Mesodermal cell (in vitro differentiated cells): ENCODE data around the gene CKAP2L.

Experiments
- H3K27ac ChIP-seq: 2 replicates; pipeline ENCODE4 v1.7.0; 2013; ENCODE audit warnings: mild to moderate bottlenecking, low read depth, low read length, moderate library complexity; ENCODE audit not compliant: severe bottlenecking
- H3K36me3 ChIP-seq: 2 replicates; pipeline ENCODE4 v1.7.1; 2013; ENCODE audit warnings: mild to moderate bottlenecking, low read length, moderate library complexity; ENCODE audit not compliant: control insufficient read depth, insufficient read depth
- H3K4me1 ChIP-seq: one replicate; pipeline ENCODE4 v1.7.1; 2013; ENCODE audit warnings: mild to moderate bottlenecking, low read length; ENCODE audit not compliant: insufficient read depth, control insufficient read depth, poor library complexity, severe bottlenecking
- H3K4me3 ChIP-seq: 2 replicates; pipeline ENCODE4 v1.7.0; 2013; ENCODE audit warnings: low read length, control low read depth, mild to moderate bottlenecking; ENCODE audit not compliant: insufficient read depth, poor library complexity, severe bottlenecking; ENCODE audit errors: extremely low read depth
- H3K9me3 ChIP-seq: 2 replicates; pipeline ENCODE4 v1.7.1; 2013; ENCODE audit warnings: mild to moderate bottlenecking, low read length, moderate library complexity; ENCODE audit not compliant: control insufficient read depth
- WGBS, 2 experiments: methylation state at CpG; one replicate each; pipeline ENCODE4 v1.1.5; 2013; ENCODE audit warnings: missing lambda C conversion rate in 2 of 2; ENCODE audit not compliant: insufficient coverage in 2 of 2; 5-methylcytosine and 5-hydroxymethylcytosine counted together

Gene CKAP2L

DNA sequence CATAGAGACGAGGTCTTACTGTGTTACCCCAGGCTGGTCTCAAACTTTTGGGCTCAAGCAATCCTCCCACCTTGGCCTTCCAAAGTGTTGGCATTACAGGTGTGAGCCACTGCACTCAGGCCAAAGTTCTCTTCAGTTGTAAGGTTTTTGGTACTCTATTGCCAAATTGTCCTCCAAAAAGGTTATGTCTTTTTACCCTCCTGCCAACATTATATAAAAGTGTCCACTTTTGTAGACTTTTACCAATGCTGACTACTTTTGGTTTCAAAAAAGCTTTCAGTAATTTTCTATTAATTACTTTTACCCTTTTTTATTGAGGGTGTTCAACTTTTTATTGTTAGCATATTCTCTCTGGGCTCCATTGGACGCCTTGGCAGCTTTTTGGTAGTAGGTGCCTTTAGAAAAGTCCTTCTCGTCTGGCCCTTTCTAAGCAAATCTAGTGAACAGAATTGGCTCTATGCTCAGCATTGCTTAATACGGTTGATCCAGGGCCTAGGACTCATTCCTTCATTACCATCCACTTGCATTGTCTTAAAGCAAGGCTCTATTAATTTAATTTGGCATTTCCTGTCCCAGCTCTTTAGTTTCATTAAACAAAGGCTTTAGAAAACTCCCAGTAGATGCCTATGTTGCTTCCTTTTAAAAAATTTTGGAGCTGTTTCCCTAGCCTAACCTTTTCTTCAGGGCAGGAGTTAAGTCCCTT, 36.6 kb upstream of the CKAP2L start:
- Histone ChIP-seq H3K9me3 (no peaks in the 10 kb centered on the region), H3K4me1 (peaks cover 10% of the 10 kb centered on the region), H3K27ac (no peak overlapping the region), H3K4me3 (no peak overlapping the region), H3K36me3 (no peaks in the 10 kb centered on the region)
- WGBS, 2 experiments = 68 to 95% methylated on average over 3 of the region's 4 CpGs

DNA sequence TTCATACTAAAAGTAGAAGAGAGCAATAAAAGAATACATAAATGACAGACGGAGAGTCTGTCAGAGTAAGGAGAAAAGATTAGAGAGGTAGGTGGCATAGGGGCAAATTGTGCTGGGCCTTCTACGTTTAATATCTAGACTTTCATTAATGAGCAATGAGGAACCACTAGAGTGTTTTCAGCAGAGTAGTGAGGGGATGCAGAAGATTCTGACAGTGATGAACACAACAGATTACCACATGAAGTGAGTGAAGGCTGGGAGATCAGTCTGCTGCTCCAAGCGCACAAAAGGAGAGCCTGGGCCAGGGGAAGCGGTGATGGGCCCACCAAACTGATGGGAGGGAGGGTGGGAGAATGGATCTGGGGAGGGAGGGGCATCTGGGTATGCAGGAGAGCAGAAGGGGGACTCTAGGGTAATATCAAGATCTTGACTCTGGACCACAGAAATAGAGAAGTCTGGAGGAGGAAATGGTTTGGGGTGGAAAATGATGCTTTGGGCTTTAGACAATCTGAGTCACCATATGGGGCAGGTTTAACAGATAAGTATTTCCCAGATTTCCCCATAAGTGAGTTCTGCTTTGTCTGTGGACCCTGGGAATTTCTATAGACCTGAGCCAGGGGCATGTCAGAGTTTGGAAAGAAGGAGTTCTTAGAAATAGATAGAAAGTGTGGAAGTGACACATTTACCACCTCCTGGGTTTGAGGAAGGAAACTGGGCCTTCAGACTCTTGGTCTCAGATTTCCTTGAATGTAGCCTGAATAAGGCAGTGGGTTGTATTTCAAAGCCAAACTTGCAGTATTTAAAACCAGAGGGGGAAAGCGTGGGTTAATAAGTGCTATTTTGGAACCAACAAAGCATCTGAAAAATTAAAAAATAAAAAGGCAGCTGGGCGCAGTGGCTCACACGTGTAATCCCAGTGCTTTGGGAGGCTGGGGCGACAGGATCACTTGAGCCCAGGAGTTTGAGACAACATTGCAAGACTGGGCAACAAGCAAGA, 34.9 kb upstream of the CKAP2L start:
- Histone ChIP-seq H3K27ac (no peak overlapping the region), H3K4me3 (no peak overlapping the region), H3K36me3 (no peaks in the 10 kb centered on the region), H3K9me3 (no peaks in the 10 kb centered on the region), H3K4me1 (peaks cover 6% of the 10 kb centered on the region)
- 95% methylated on average over 4 to 6 of the region's 8 CpGs for WGBS, 2 experiments

DNA sequence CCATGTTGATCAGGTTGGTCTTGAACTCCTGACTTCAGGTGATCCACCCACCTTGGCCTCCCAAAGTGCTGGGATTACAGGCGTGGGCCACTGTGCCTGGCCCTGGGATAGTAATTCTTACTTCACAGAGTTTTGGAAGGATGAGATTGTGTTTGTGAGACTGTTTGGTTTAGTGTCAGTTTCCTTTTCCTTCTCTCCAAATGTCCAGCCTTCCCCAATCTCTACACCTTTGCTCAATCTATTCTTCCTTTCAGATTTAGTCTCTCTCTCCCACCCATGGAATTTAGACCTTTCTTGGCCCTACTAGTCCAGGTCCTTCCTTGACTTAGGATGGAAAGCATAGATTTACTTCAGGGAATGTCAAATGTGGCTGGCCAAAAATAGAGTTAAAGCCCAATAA, 32.1 kb upstream of the CKAP2L start:
- no peak overlapping the region for H3K4me3 ChIP-seq
- no peaks in the 10 kb centered on the region for H3K36me3 ChIP-seq
- no peak overlapping the region for H3K27ac ChIP-seq
- H3K9me3 ChIP-seq = no peaks in the 10 kb centered on the region
- H3K4me1 ChIP-seq = peaks cover 4% of the 10 kb centered on the region
- WGBS, 2 experiments = no CpG with 5 or more reads among the region's 1 CpG

DNA sequence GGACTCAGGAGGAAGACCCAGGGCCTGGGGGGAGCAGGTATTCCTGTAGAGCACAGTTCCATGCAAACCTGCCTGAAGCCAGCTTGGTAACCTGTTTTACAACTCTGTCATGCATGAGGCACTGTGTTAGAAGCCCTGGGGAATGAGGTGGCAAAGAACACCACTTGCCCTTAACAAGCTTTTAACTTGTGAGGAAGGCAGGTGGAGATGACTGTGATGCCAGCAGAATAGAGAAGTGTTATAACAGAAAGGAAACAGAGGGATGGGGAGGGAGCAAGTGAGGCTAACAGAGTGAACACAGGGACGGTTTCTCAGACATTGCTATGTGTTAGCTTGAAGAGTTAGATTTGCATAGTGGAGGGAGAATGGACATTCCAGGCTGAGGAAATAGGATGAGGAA, 31.4 kb upstream of the CKAP2L start:
- Histone ChIP-seq H3K4me3 (no peak overlapping the region), H3K9me3 (no peaks in the 10 kb centered on the region), H3K27ac (no peak overlapping the region), H3K4me1 (peaks cover 4% of the 10 kb centered on the region), H3K36me3 (no peaks in the 10 kb centered on the region)
- 64 to 83% methylated on average over 1 of the region's 1 CpG for WGBS, 2 experiments

DNA sequence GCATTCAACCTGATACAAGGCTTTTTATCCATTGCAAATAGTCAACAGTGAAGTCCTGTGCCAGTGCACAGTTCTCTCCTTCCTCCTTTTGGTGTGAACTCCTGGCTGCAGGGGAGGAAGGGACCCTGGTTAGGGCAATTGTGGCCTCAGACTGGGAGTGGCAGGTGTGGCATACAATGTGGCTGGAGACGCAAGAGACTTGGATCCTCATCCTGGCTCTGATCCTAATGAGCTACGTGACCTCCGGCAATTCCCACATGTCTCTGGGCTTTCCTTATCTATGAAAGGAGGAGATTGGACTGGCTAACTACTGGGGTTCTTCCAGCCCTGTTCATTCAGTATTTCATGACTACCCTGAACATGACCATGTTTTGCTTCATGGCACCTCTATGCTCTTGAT, 30.4 kb upstream of the CKAP2L start:
- WGBS, 2 experiments = 90 to 95% methylated on average over 3 of the region's 3 CpGs
- H3K4me1 ChIP-seq = peaks cover 4% of the 10 kb centered on the region
- no peaks in the 10 kb centered on the region for H3K36me3 ChIP-seq
- H3K27ac ChIP-seq = no peak overlapping the region
- no peak overlapping the region for H3K4me3 ChIP-seq
- no peaks in the 10 kb centered on the region for H3K9me3 ChIP-seq

DNA sequence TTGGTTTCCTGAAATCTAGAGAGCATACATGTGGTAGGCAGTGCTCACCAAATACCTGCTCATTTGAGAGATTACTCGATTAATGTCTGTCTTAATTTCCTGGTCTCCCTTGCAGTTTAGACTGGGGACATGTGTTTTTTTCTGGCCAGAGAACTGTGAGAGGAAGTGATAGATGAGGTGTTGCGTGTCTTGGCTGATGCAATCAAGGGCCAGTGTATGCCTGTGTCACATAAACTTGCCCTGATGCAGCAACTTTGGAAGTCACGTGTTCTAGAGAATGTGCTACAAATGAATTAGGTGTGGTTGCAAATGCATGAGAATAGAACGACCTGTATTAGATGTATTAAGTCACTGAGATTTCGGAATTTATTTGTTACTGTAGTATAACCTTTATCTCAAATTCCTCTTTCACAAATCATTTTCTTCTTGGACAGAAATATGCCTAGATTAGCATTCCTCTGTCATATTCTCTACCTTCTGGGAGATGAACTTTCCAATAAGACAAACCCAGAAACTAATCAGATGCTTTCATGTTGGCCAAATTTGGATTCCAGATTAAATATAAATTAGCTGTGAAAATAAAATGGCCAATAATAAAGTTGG, 29.8 kb upstream of the CKAP2L start:
- no peaks in the 10 kb centered on the region for H3K36me3 ChIP-seq
- WGBS, 2 experiments = 93 to 100% methylated on average over 3 of the region's 5 CpGs
- H3K4me3 ChIP-seq = no peak overlapping the region
- H3K4me1 ChIP-seq = peaks cover 4% of the 10 kb centered on the region
- H3K9me3 ChIP-seq = no peaks in the 10 kb centered on the region
- H3K27ac ChIP-seq = no peak overlapping the region

DNA sequence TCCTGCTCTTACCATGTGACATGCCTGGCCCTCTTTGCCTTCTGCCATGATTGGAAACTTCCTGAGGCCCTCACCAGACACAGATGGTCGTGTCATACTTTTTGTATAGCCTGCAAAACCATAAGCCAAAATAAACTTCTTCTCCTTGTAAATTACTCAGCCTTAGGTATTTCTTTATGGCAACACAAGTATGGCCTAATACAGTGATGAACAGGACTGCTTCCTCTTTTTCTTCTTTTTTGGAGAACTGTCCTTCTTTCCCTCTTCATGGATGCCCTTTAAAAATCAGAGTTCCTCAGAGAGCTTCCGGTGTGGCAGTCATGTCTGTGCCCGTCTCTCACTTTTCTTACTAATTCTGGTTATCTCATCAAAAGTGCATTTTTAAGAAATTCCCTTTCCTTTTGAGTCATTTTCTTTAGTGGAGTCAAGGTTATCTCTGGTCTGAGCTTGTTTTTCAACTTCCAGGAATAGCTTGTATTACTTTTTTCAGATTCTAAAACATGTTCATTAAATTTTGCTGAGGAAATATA, 29.1 kb upstream of the CKAP2L start:
- 92 to 100% methylated on average over 1 to 3 of the region's 3 CpGs for WGBS, 2 experiments
- no peaks in the 10 kb centered on the region for H3K9me3 ChIP-seq
- H3K27ac ChIP-seq = no peak overlapping the region
- H3K4me3 ChIP-seq = no peak overlapping the region
- no peaks in the 10 kb centered on the region for H3K36me3 ChIP-seq
- peaks cover 4% of the 10 kb centered on the region for H3K4me1 ChIP-seq

DNA sequence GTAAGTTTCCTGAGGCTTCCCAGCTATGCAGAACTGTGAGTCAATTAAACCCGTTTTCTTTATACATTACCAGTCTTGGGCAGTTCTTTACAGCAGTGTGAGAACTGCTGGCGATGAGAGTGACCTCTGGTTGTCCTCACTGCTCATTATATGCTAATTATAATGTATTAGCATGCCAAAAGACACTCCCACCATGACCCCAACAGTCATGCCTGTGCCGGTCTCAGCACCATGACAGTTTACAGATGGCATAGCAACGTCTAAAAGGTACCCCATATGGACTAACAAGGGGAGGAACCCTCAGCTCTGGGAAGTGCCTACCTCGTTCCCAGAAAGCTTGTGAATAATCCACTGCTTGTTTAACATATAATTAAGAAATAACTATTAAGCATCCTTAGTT, 28.0 kb upstream of the CKAP2L start:
- Histone ChIP-seq H3K27ac (no peak overlapping the region), H3K4me3 (no peak overlapping the region), H3K9me3 (no peaks in the 10 kb centered on the region), H3K4me1 (peaks cover 4% of the 10 kb centered on the region), H3K36me3 (no peaks in the 10 kb centered on the region)
- 60 to 100% methylated on average over 1 of the region's 5 CpGs for WGBS, 2 experiments

DNA sequence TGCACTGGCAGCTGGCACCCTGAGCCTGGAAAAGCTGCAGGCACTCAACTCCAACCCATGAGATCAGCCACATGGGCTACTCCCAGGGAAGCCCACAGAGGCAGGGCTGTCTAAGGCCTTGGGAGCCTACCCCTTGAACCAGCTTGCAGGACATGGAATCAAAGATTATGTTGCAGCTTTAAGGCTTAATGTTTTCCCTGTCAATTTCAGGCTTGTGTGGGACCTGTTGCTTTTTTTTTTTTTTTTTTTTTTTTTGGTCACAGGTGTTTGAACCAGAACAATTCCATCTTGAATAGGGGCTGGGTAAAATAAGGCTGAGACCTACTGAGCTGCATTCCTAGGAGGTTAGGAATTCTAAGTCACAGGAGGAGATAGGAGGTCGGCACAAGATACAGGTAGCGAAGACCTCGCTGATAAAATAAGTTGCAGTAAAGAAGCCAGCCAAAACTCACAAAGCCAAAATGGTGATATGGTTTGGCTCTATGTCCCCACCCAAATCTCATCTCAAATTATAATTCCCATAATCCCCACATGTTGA, 27.4 kb upstream of the CKAP2L start:
- Histone ChIP-seq H3K9me3 (no peaks in the 10 kb centered on the region), H3K4me3 (no peak overlapping the region), H3K36me3 (no peaks in the 10 kb centered on the region), H3K27ac (no peak overlapping the region), H3K4me1 (peaks cover 4% of the 10 kb centered on the region)
- WGBS, 2 experiments = 60 to 80% methylated on average over 1 of the region's 3 CpGs

DNA sequence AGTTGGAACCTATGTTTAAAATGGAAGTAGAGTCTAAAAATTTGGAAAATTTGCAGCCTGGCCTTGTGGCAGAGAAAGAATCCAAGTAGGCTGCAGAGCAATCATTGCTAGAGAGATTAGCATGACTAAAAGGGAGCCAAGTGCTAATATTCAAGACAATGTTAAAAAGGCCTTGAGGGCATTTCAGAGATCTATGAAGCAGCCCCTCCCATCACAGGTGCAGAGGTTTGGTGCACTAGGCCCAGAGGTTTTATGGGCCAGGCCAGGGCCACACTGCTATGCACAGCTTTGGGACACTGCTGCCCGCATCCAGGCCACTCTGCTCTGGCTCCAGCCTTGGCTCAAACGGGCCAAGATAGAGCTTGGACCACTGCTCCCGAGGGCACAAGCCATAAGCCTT, 26.6 kb upstream of the CKAP2L start:
- no peak overlapping the region for H3K27ac ChIP-seq
- H3K36me3 ChIP-seq = no peaks in the 10 kb centered on the region
- WGBS, 2 experiments = 78 to 80% methylated on average over 1 to 3 of the region's 3 CpGs
- H3K4me3 ChIP-seq = no peak overlapping the region
- peaks cover 4% of the 10 kb centered on the region for H3K4me1 ChIP-seq
- H3K9me3 ChIP-seq = no peaks in the 10 kb centered on the region
